IMR-90 (cell line): Measurements from ENCODE around the gene AARSD1. TPM values are rescaled to one million over a fixed set of nuclear protein-coding genes. Genes with fewer than 3 reads are reported as not detected.
"Not testable (repeated sequence)": the region's sequence is repeated elsewhere in the genome, so short reads cannot be mapped to it uniquely, and the experiment has no call there.

ENCODE experiments used
- ATAC-seq: fragments of 200-7000 bp; cut with Tn5 transposase; 2 replicates; pipeline ENCODE4 v1.9.1; 2020; ENCODE audit warnings: low read depth, mild to moderate bottlenecking, moderate library complexity
- BruUV-seq: library from RNA; stranded (reverse); fragments of 400-500 nt; replicated peaks from 2 replicates; lab custom pipeline; 2021; lab: Mats Ljungman, UMichigan
- CTCF ChIA-PET: fragments of 300-600 bp; formaldehyde crosslinking; extraction: SDS; loops from one replicate; lab custom pipeline; 2021; ENCODE audit warnings: antibody characterized with exemption; lab: Yijun Ruan, JAX
- POLR2A ChIA-PET: fragments of 300-600 bp; sonication (Branson Sonifier 250); formaldehyde crosslinking; loops from one replicate; lab custom pipeline; 2022; ENCODE audit warnings: antibody characterized with exemption; ENCODE audit not compliant: unreplicated experiment; lab: Charles Lee
- DNase-seq: peaks from one replicate; pipeline ENCODE4 v3.0.0; 2013
- H2AFZ ChIP-seq: replicated peaks from 2 replicates; pipeline ENCODE3; 2013; ENCODE audit warnings: low read length, mild to moderate bottlenecking; ENCODE audit not compliant: poor library complexity
- H2AK5ac ChIP-seq: 2 replicates; pipeline ENCODE4 v1.6.1; 2013; ENCODE audit warnings: low read depth, low read length, inconsistent platforms
- H2AK9ac ChIP-seq: replicated peaks from 2 replicates; pipeline ENCODE3; 2013; ENCODE audit warnings: mild to moderate bottlenecking, low read depth, low read length, moderate library complexity; ENCODE audit not compliant: poor library complexity
- H2BK120ac ChIP-seq: 2 replicates; pipeline ENCODE4 v1.6.1; 2013; ENCODE audit warnings: low read depth, low read length, inconsistent platforms
- H2BK15ac ChIP-seq: 3 replicates; pipeline ENCODE4 v1.6.1; 2013; ENCODE audit warnings: low read depth, low read length, inconsistent platforms
- H2BK20ac ChIP-seq: 2 replicates; pipeline ENCODE4 v1.6.1; 2013; ENCODE audit warnings: low read depth, mild to moderate bottlenecking, inconsistent platforms, low read length, moderate library complexity
- H2BK5ac ChIP-seq: 2 replicates; pipeline ENCODE4 v1.6.1; 2013; ENCODE audit warnings: mild to moderate bottlenecking, low read depth, low read length, inconsistent platforms; ENCODE audit not compliant: poor library complexity, severe bottlenecking
- H3K14ac ChIP-seq: replicated peaks from 2 replicates; pipeline ENCODE4 v1.6.1; 2013; ENCODE audit warnings: low read depth, low read length, inconsistent platforms
- H3K18ac ChIP-seq: 2 replicates; pipeline ENCODE4 v1.6.1; 2013; ENCODE audit warnings: low read depth, low read length, control low read depth
- H3K23ac ChIP-seq: 2 replicates; pipeline ENCODE4 v1.6.1; 2013; ENCODE audit warnings: low read depth, low read length, inconsistent platforms
- H3K27ac ChIP-seq: 2 replicates; pipeline ENCODE4 v1.5.1; 2013; ENCODE audit warnings: mild to moderate bottlenecking, control low read depth, low read length; ENCODE audit not compliant: insufficient read depth
- H3K27me3 ChIP-seq: 2 replicates; pipeline ENCODE4 v1.6.1; 2013; ENCODE audit warnings: low read length; ENCODE audit not compliant: control insufficient read depth, insufficient read depth
- H3K36me3 ChIP-seq: 2 replicates; pipeline ENCODE4 v1.6.1; 2013; ENCODE audit warnings: low read length, mixed read lengths; ENCODE audit not compliant: control insufficient read depth, insufficient read depth
- H3K4ac ChIP-seq: 2 replicates; pipeline ENCODE4 v1.6.1; 2013; ENCODE audit warnings: low read depth, low read length, inconsistent platforms
- H3K4me1 ChIP-seq: 2 replicates; pipeline ENCODE4 v1.6.1; 2013; ENCODE audit warnings: low read length, mixed read lengths; ENCODE audit not compliant: control insufficient read depth, insufficient read depth
- H3K4me2 ChIP-seq: 2 replicates; pipeline ENCODE4 v1.6.1; 2013; ENCODE audit warnings: low read depth, mild to moderate bottlenecking, control low read depth, low read length, moderate library complexity
- H3K4me3 ChIP-seq: 2 replicates; pipeline ENCODE4 v1.5.1; 2013; ENCODE audit warnings: low read depth, mild to moderate bottlenecking, control low read depth, low read length, moderate library complexity; ENCODE audit not compliant: insufficient read depth
- H3K56ac ChIP-seq: 2 replicates; pipeline ENCODE4 v1.6.1; 2013; ENCODE audit warnings: low read length, inconsistent platforms; ENCODE audit not compliant: insufficient read depth; ENCODE audit errors: extremely low read depth
- H3K79me1 ChIP-seq, 2 experiments: 2 replicates each; pipeline ENCODE4 v1.6.1; 2013; ENCODE audit warnings: low read length in 2 of 2, inconsistent platforms in 1 of 2, low read depth in 1 of 2
- H3K9ac ChIP-seq: 2 replicates; pipeline ENCODE4 v1.6.1; 2013; ENCODE audit warnings: low read depth, low read length, control low read depth
- H3K9me1 ChIP-seq: 2 replicates; pipeline ENCODE4 v1.6.1; 2013; ENCODE audit warnings: low read length, inconsistent platforms; ENCODE audit not compliant: insufficient read depth
- H3K9me3 ChIP-seq: 2 replicates; pipeline ENCODE4 v1.6.1; 2013; ENCODE audit warnings: low read length; ENCODE audit not compliant: control insufficient read depth, insufficient read depth
- H4K20me1 ChIP-seq: 2 replicates; pipeline ENCODE4 v1.6.1; 2013; ENCODE audit warnings: low read length, inconsistent platforms; ENCODE audit not compliant: insufficient read depth
- H4K5ac ChIP-seq: 2 replicates; pipeline ENCODE4 v1.6.1; 2013; ENCODE audit warnings: mild to moderate bottlenecking, low read depth, low read length, control low read depth
- H4K8ac ChIP-seq, 2 experiments: 2 replicates each; pipeline ENCODE4 v1.6.1; 2013; ENCODE audit warnings: low read depth in 2 of 2, low read length in 2 of 2, control low read depth in 1 of 2, inconsistent platforms in 1 of 2
- H4K91ac ChIP-seq: 2 replicates; pipeline ENCODE4 v1.6.1; 2013; ENCODE audit warnings: low read depth, low read length, inconsistent platforms; ENCODE audit not compliant: insufficient read depth
- FOS ChIP-seq: fragments of 150-350 bp; IDR thresholded peaks from 2 replicates; pipeline ENCODE4 v1.6.1; 2016; ENCODE audit warnings: low read depth, low read length
- MXI1 ChIP-seq: IDR thresholded peaks from 2 replicates; pipeline ENCODE4 v1.6.1; 2012; ENCODE audit warnings: low read depth, mild to moderate bottlenecking, low read length, moderate library complexity, borderline replicate concordance
- SMC3 ChIP-seq: fragments of 150-350 bp; IDR thresholded peaks from 2 replicates; pipeline ENCODE4 v1.6.1; 2016; ENCODE audit warnings: low read depth, mild to moderate bottlenecking, antibody characterized with exemption, low read length, moderate library complexity
- WGBS, 2 experiments: methylation state at CpG; one replicate each; pipeline versions ENCODE4 v1.1.5 to v1.1.7; 2013; ENCODE audit warnings: missing lambda C conversion rate in 2 of 2; ENCODE audit not compliant: insufficient read length in 1 of 2; ENCODE audit errors: extremely low coverage in 2 of 2; 5-methylcytosine and 5-hydroxymethylcytosine counted together
- dilution Hi-C: fragments of 300-500 bp; cut with HindIII; formaldehyde crosslinking; loops from one replicate; pipeline ENCODE4 v1.14.3; 2018; ENCODE audit warnings: low sequenced_read_pairs; ENCODE audit not compliant: unreplicated experiment
- in situ Hi-C: fragments of 300-500 bp; cut with MboI; formaldehyde crosslinking; loops from 3 replicates; pipeline ENCODE4 v1.14.3; 2019; ENCODE audit warnings: low sequenced_read_pairs, inconsistent platforms, mixed read lengths
- intact Hi-C: fragments of 100-400 bp; cut with micrococcal nuclease; formaldehyde crosslinking; loops from 2 replicates; pipeline ENCODE4 v1.10.0; 2022
- polyA plus RNA-seq, 3 experiments: library from polyadenylated mRNA; depleted of rRNA; stranded (reverse); fragments of >200 nt; gene quantifications; 2 replicates each; pipeline ENCODE4 v1.2.3, GENCODE V29; 2012; ENCODE audit warnings: low replicate concordance in 1 of 3
- total RNA-seq: library from RNA; depleted of rRNA; stranded (reverse); fragments of >200 nt; gene quantifications from 2 replicates; pipeline ENCODE4 v1.2.3, GENCODE V29; 2012

Gene AARSD1
- total and polyA plus RNA-seq, 2 of the 4 experiments (the other 2 are of a cell fraction), result 55.0 to 58.9 TPM

DNA sequence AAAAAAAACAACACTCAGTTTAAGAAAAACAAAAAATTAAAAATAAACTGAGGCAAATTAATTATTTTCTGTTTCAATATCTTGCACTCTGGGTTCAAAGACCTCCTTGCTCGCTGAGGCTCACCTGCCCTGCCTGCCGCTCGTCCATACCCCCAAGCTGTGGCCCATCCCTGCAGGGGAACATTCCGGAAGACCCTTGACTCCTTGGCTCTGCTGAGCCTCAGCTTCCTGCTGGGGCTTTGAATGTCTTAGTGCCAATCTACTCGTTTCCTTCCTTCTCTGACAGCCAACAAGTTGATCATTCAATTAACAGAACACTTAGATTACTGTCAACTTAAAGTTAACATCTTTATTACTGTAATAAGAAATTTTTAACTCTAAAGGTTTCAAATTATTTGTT lies 39.4 kb downstream of the AARSD1 start:
- no peaks in the 10 kb centered on the region for H4K20me1 ChIP-seq
- ChIA-PET CTCF (interaction anchor here (0.9 kb wide), 1 partner anchor 14 kb away, joined by 4 read pairs; no protein-coding TSS in a partner anchor), POLR2A (no interaction called here)
- no peak overlapping the region for H4K91ac ChIP-seq
- no peak overlapping the region for H4K8ac ChIP-seq
- H3K9me3 ChIP-seq, result no peaks in the 10 kb centered on the region
- H3K79me1 ChIP-seq, result no peaks in the 10 kb centered on the region
- no peak for ATAC-seq
- H2BK5ac ChIP-seq, result no peak overlapping the region
- H2AK9ac ChIP-seq, result no peak overlapping the region
- peaks cover 25% of the 10 kb centered on the region for H3K27me3 ChIP-seq
- no peak overlapping the region; the same call in 1 of the 2 replicates for H3K23ac ChIP-seq
- H3K4me3 ChIP-seq, result no peak overlapping the region
- H3K27ac ChIP-seq, result no peak overlapping the region
- intact Hi-C loops, result no loop called here
- TF ChIP-seq FOS (no peak), SMC3 (no peak), MXI1 (no peak)
- H2BK120ac ChIP-seq, result no peak overlapping the region
- H3K4me1 ChIP-seq, result peaks cover 5% of the 10 kb centered on the region; the same call in 1 of the 2 replicates
- H3K9ac ChIP-seq, result no peak overlapping the region
- H3K4ac ChIP-seq, result no peak overlapping the region
- DNase-seq, result no peak
- no peaks in the 10 kb centered on the region for H3K36me3 ChIP-seq
- no peak overlapping the region for H4K5ac ChIP-seq
- H2BK20ac ChIP-seq, result no peak overlapping the region
- WGBS, 2 experiments, result 30% methylated on average over 2 of the region's 5 CpGs; no CpG with 5 or more reads in 1 of the 2 experiments
- peaks cover 7% of the 10 kb centered on the region; the same call in 1 of the 2 replicates for H3K9me1 ChIP-seq
- no peak overlapping the region for H3K18ac ChIP-seq
- no peak overlapping the region for H2AFZ ChIP-seq
- dilution Hi-C loops, result no loop called here
- no TSS peak for BruUV-seq
- H3K4me2 ChIP-seq, result no peak overlapping the region
- H2AK5ac ChIP-seq, result no peak overlapping the region
- no peak overlapping the region for H3K56ac ChIP-seq
- H2BK15ac ChIP-seq, result no peak overlapping the region
- in situ Hi-C loops, result no loop called here
- H3K14ac ChIP-seq, result no peak overlapping the region

GRCh38 chr17:42923472-42923871 lies 40.8 kb downstream of the AARSD1 start:
- BruUV-seq, CTCF ChIA-PET, H3K4ac ChIP-seq, in situ Hi-C loops, H3K27ac ChIP-seq, H2BK20ac ChIP-seq, dilution Hi-C loops, ATAC-seq, H2AK5ac ChIP-seq, H2BK5ac ChIP-seq, H3K9ac ChIP-seq, H3K18ac ChIP-seq, H3K9me1 ChIP-seq, H2BK15ac ChIP-seq, H4K8ac ChIP-seq, H3K79me1 ChIP-seq, H3K9me3 ChIP-seq, H3K4me3 ChIP-seq, H4K5ac ChIP-seq, H3K4me1 ChIP-seq, intact Hi-C loops, H3K36me3 ChIP-seq, DNase-seq, H2AFZ ChIP-seq, H4K20me1 ChIP-seq, H3K23ac ChIP-seq, H3K56ac ChIP-seq, H2AK9ac ChIP-seq, H2BK120ac ChIP-seq, H3K4me2 ChIP-seq, H4K91ac ChIP-seq, H3K14ac ChIP-seq: not testable (repeated sequence)
- 100% methylated on average over 3 of the region's 7 CpGs; no CpG with 5 or more reads in 1 of the 2 experiments for WGBS, 2 experiments
- H3K27me3 ChIP-seq, result peaks cover 30% of the 10 kb centered on the region
- POLR2A ChIA-PET, result interaction anchor here (0.5 kb wide), 1 partner anchor 197 kb away, joined by 4 read pairs; no protein-coding TSS in a partner anchor
